Activated CD8-positive, alpha-beta T cell treated with anti-CD3 and anti-CD28 coated beads for 36 hours (primary cell): Measurements from ENCODE around the gene SLC66A2. TPM values are rescaled to one million over a fixed set of nuclear protein-coding genes. Genes with fewer than 3 reads are reported as not detected.
"Not testable (repeated sequence)": the region's sequence is repeated elsewhere in the genome, so short reads cannot be mapped to it uniquely, and the experiment has no call there.

Experiments used
- ATAC-seq: fragments of 200-7000 bp; cut with Tn5 transposase; one replicate; pipeline ENCODE4 v1.10.0; 2021; ENCODE audit warnings: mild to moderate bottlenecking, moderate library complexity
- CTCF ChIA-PET: fragments of 350-600 bp; sonication (Branson Sonifier 250); formaldehyde crosslinking; loops from one replicate; lab custom pipeline; 2021; ENCODE audit warnings: antibody characterized with exemption; lab: Charles Lee
- POLR2A ChIA-PET: fragments of 350-600 bp; sonication (Branson Sonifier 250); formaldehyde crosslinking; loops from one replicate; lab custom pipeline; 2021; ENCODE audit warnings: antibody characterized with exemption; lab: Charles Lee
- DNase-seq: peaks from one replicate; pipeline ENCODE4 v3.0.0-alpha.2; 2020
- H3K27ac Mint-ChIP-seq: one replicate; pipeline ENCODE4 v1.8.0; 2021; ENCODE audit warnings: mild to moderate bottlenecking, mixed read lengths
- H3K27me3 Mint-ChIP-seq: one replicate; pipeline ENCODE4 v1.8.0; 2021; ENCODE audit warnings: mixed read lengths
- H3K36me3 Mint-ChIP-seq: one replicate; pipeline ENCODE4 v1.8.0; 2021; ENCODE audit warnings: low read depth, mixed read lengths
- H3K4me1 Mint-ChIP-seq: one replicate; pipeline ENCODE4 v1.8.0; 2021; ENCODE audit warnings: low read depth, mixed read lengths
- H3K4me3 Mint-ChIP-seq: one replicate; pipeline ENCODE4 v1.8.0; 2021; ENCODE audit warnings: mild to moderate bottlenecking, moderate library complexity, mixed read lengths
- H3K9me3 Mint-ChIP-seq: one replicate; pipeline ENCODE4 v1.8.0; 2021; ENCODE audit warnings: mixed read lengths
- CTCF ChIP-seq: fragments of 200-600 bp; IDR thresholded peaks from one replicate; pipeline ENCODE4 v1.8.0; 2022; ENCODE audit warnings: antibody characterized with exemption, mild to moderate bottlenecking
- intact Hi-C: fragments of 100-400 bp; cut with micrococcal nuclease; formaldehyde crosslinking; loops from one replicate; pipeline ENCODE4 v1.10.0; 2022
- total RNA-seq, 2 experiments: library from RNA; stranded (reverse); gene quantifications; one replicate each; pipeline ENCODE4 v1.2.3, GENCODE V29; 2021

SLC66A2 gene
- total RNA-seq, result 10 to 100 TPM; 28.2 to 29.7 TPM

DNA sequence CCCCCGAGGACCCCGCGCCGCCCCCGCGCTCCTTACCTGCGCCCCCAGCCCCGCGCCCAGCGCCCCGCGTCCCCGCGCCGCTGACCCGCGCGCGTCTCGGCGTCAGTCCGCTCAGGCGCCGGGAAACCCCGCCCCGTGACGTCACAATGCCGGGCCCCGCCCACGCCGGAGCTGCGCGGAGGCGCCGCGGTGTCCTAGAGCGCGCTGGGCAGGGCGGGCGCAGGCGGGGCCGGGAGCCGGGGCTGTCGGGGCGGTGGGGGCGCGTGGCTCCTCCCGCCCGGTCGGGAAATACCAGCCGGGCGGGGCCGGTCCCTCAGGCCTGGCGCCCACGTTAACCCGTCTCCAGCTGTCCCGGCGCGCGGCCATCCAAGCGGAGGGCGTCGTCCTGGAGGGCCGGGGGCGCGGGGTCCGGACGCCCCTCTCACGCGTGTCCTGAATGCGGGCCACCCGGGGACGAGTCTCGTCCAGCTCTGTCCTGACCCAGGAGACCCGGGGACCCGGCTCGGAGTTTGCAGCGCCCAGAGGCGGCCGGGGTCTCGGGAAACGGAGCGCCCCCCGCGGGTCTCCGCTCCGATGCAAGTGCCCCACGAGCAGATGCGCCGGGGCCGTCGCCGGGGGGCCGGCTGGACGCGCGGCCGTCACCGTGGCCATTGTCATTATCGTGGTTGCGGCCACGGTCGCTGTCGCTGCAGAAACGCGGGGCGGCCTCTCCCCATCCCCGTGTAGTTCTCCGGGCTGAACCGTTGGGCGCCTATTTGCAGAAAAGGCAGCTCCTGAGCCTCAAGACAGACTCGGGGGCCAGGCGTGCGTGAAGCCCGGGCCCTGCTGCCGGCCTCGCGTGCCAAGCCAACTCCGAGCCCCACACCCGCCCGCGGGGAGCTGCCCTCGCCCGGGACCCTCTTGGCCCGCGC lies at the start of gene SLC66A2:
Gene SLC66A2, minus strand, starts transcription at position 109 of the 911 bp plus-strand sequence. CDS start 727 bp downstream, outside the sequence.
- H3K9me3 Mint-ChIP-seq, result no peaks in the 10 kb centered on the region
- H3K4me1 Mint-ChIP-seq, result peaks cover 28% of the 10 kb centered on the region
- CTCF ChIA-PET, result interaction anchor here (1.1 to 2.0 kb wide), 4 partner anchors 12 to 83 kb away, joined by 3 to 6 read pairs (median 4); partner anchors contain the start of gene RBFA
- POLR2A ChIA-PET, result interaction anchor here (0.8 to 2.2 kb wide), 4 partner anchors 10 to 35 kb away, joined by 3 to 7 read pairs (median 5); no protein-coding TSS in a partner anchor
- H3K27ac Mint-ChIP-seq, result peak within 1 kb of the TSS; percentile 66
- peaks cover 11% of the 10 kb centered on the region for H3K36me3 Mint-ChIP-seq
- peak within 1 kb of the TSS; percentile 73 for H3K4me3 Mint-ChIP-seq
- ATAC-seq (peak; percentile 89), DNase-seq (peak; percentile 93)
- intact Hi-C loops, result no loop called here
- no peaks in the 10 kb centered on the region for H3K27me3 Mint-ChIP-seq
- TF ChIP-seq CTCF, result no peak

DNA sequence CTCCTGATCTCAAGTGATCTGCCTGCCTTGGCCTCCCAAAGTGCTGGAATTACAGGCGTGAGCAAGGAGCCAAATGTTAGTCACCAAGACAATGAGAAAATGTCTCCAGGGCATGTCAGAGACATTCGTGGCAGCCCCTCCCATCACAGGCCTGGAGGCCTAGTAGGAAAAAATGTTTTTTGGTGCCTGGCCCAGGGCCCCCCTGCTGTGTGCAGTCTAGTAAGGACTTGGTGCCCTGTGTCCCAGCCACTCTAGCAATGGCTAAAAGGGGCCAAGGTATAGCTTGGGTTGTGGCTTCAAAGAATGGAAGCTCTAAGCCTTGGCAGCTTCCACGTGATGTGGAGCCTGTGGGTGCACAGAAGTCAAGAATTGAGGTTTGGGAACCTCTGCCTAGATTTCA lies 49.4 kb upstream of the SLC66A2 start:
- Mint-ChIP-seq H3K4me3 (no peak overlapping the region), H3K9me3 (peaks cover 10% of the 10 kb centered on the region), H3K27me3 (no peaks in the 10 kb centered on the region), H3K36me3 (peaks cover 7% of the 10 kb centered on the region), H3K27ac (no peak overlapping the region), H3K4me1 (peaks cover 3% of the 10 kb centered on the region)
- intact Hi-C loops, result no loop called here
- ChIA-PET CTCF (no interaction called here), POLR2A (no interaction called here)
- no peak for TF ChIP-seq CTCF
- ATAC-seq, result no peak
- DNase-seq, result no peak

- peak overlapping the region; percentile 31 for H3K27ac Mint-ChIP-seq
- H3K36me3 Mint-ChIP-seq, H3K27me3 Mint-ChIP-seq, POLR2A ChIA-PET, H3K9me3 Mint-ChIP-seq, DNase-seq, ATAC-seq, H3K4me3 Mint-ChIP-seq, H3K4me1 Mint-ChIP-seq, CTCF ChIA-PET, intact Hi-C loops: not testable (repeated sequence)
Observed at GRCh38 chr18:79999701-80000100, 48.2 kb upstream of the SLC66A2 start.

- peaks cover 7% of the 10 kb centered on the region for H3K4me1 Mint-ChIP-seq
- POLR2A ChIA-PET, result no interaction called here
- H3K9me3 Mint-ChIP-seq, result no peaks in the 10 kb centered on the region
- TF ChIP-seq CTCF, result no peak
- CTCF ChIA-PET, result interaction anchor here (1.4 kb wide), 1 partner anchor 28 kb away, joined by 3 read pairs; no protein-coding TSS in a partner anchor
- DNase-seq (no peak), ATAC-seq (no peak)
- no peak overlapping the region for H3K4me3 Mint-ChIP-seq
- H3K27me3 Mint-ChIP-seq, result no peaks in the 10 kb centered on the region
- peaks cover 13% of the 10 kb centered on the region for H3K36me3 Mint-ChIP-seq
- intact Hi-C loops, result no loop called here
- H3K27ac Mint-ChIP-seq, result no peak overlapping the region
Observed at GRCh38 chr18:79991494-79991893, 40.0 kb upstream of the SLC66A2 start.

DNA sequence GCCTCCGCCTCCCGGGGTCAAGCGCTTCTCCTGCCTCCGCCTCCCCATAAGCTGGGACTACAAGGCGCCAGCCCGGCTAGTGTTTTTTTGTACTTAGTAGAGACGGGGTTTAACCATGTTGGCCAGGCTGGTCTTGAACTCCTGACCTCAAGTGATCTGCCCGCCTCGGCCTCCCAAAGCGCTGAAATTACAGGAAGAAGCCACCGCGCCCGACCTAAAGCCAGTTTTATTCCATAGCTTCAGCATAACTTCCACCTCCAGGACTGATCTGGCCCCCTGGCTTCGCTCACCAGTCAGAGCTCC lies 37.7 kb upstream of the SLC66A2 start:
- Mint-ChIP-seq H3K27ac (peak overlapping the region; percentile 96), H3K27me3 (no peaks in the 10 kb centered on the region), H3K4me1 (peaks cover 25% of the 10 kb centered on the region), H3K36me3 (peaks cover 31% of the 10 kb centered on the region), H3K4me3 (peak overlapping the region; percentile 91), H3K9me3 (no peaks in the 10 kb centered on the region)
- TF ChIP-seq CTCF, result no peak
- POLR2A ChIA-PET, result interaction anchor here (0.7 to 2.6 kb wide), 6 partner anchors 10 to 120 kb away, joined by 3 to 12 read pairs (median 4); partner anchors contain the start of genes ADNP2 and RBFA
- DNase-seq (no peak), ATAC-seq (no peak)
- intact Hi-C loops, result loop anchor here (5.0 kb wide), 1 partner anchor 43 kb away; the partner anchor contains the start of gene RBFA
- CTCF ChIA-PET, result interaction anchor here (0.8 to 1.2 kb wide), 2 partner anchors 30 to 37 kb away, joined by 3 read pairs; partner anchors contain the start of gene SLC66A2
